Measurements from ENCODE around the gene EPS15.

EPS15 gene

GRCh38 chr1:51559064-51559500 is 40.0 kb upstream of the EPS15 start:
- Histone ChIP-seq H3K27ac (ENCODE audit: low read depth, low read length) (no peak overlapping the region), H3K9ac (ENCODE audit: low read depth in 1 of 2, low read length in 2 of 2) (no peak overlapping the region), H3K9me3 (ENCODE audit: control insufficient read depth in 1 of 2, low read length in 2 of 2) (no peaks in the 10 kb centered on the region), H3K4me1 (ENCODE audit: control insufficient read depth in 1 of 2, insufficient read depth in 2 of 2, low read length in 2 of 2) (peaks cover 0 to 1% of the 10 kb centered on the region in 2 donors), H3K36me3 (ENCODE audit: control insufficient read depth in 1 of 2, insufficient read depth in 2 of 2, low read length in 2 of 2) (no peaks in the 10 kb centered on the region), H3K4me3 (ENCODE audit: low read depth in 1 of 2, low read length in 2 of 2) (no peak overlapping the region), H3K27me3 (ENCODE audit: control insufficient read depth in 1 of 2, insufficient read depth in 2 of 2, low read length in 2 of 2) (no peaks in the 10 kb centered on the region)

- no peaks in the 10 kb centered on the region for H3K4me1 ChIP-seq (ENCODE audit: control insufficient read depth in 1 of 2, insufficient read depth in 2 of 2, low read length in 2 of 2)
- no peak overlapping the region for H3K27ac ChIP-seq (ENCODE audit: low read depth, low read length)
- H3K36me3 ChIP-seq (ENCODE audit: control insufficient read depth in 1 of 2, insufficient read depth in 2 of 2, low read length in 2 of 2), result no peaks in the 10 kb centered on the region
- no peak overlapping the region for H3K4me3 ChIP-seq (ENCODE audit: low read depth in 1 of 2, low read length in 2 of 2)
- no peaks in the 10 kb centered on the region for H3K27me3 ChIP-seq (ENCODE audit: control insufficient read depth in 1 of 2, insufficient read depth in 2 of 2, low read length in 2 of 2)
- H3K9me3 ChIP-seq (ENCODE audit: control insufficient read depth in 1 of 2, low read length in 2 of 2), result no peaks in the 10 kb centered on the region
- no peak overlapping the region for H3K9ac ChIP-seq (ENCODE audit: low read depth in 1 of 2, low read length in 2 of 2)
Measured at GRCh38 chr1:51558375-51558924, 39.4 kb upstream of the EPS15 start.

- H3K4me1 ChIP-seq (ENCODE audit: control insufficient read depth in 1 of 2, insufficient read depth in 2 of 2, low read length in 2 of 2), result no peaks in the 10 kb centered on the region
- no peaks in the 10 kb centered on the region for H3K36me3 ChIP-seq (ENCODE audit: control insufficient read depth in 1 of 2, insufficient read depth in 2 of 2, low read length in 2 of 2)
- no peaks in the 10 kb centered on the region for H3K9me3 ChIP-seq (ENCODE audit: control insufficient read depth in 1 of 2, low read length in 2 of 2)
- H3K27me3 ChIP-seq (ENCODE audit: control insufficient read depth in 1 of 2, insufficient read depth in 2 of 2, low read length in 2 of 2), result no peaks in the 10 kb centered on the region
- H3K27ac ChIP-seq (ENCODE audit: low read depth, low read length), result no peak overlapping the region
- H3K9ac ChIP-seq (ENCODE audit: low read depth in 1 of 2, low read length in 2 of 2), result no peak overlapping the region
- no peak overlapping the region for H3K4me3 ChIP-seq (ENCODE audit: low read depth in 1 of 2, low read length in 2 of 2)
Measured at GRCh38 chr1:51557168-51557567, 38.1 kb upstream of the EPS15 start.

- no peak overlapping the region for H3K4me3 ChIP-seq (ENCODE audit: low read depth in 1 of 2, low read length in 2 of 2)
- H3K4me1 ChIP-seq (ENCODE audit: control insufficient read depth in 1 of 2, insufficient read depth in 2 of 2, low read length in 2 of 2), result no peaks in the 10 kb centered on the region
- H3K9ac ChIP-seq (ENCODE audit: low read depth in 1 of 2, low read length in 2 of 2), result no peak overlapping the region
- H3K27me3 ChIP-seq (ENCODE audit: control insufficient read depth in 1 of 2, insufficient read depth in 2 of 2, low read length in 2 of 2), result no peaks in the 10 kb centered on the region
- peaks cover 0 to under 1% of the 10 kb centered on the region in 2 donors for H3K36me3 ChIP-seq (ENCODE audit: control insufficient read depth in 1 of 2, insufficient read depth in 2 of 2, low read length in 2 of 2)
- no peak overlapping the region for H3K27ac ChIP-seq (ENCODE audit: low read depth, low read length)
- H3K9me3 ChIP-seq (ENCODE audit: control insufficient read depth in 1 of 2, low read length in 2 of 2), result no peaks in the 10 kb centered on the region
Measured at GRCh38 chr1:51555866-51556619, 37.0 kb upstream of the EPS15 start.

GRCh38 chr1:51553911-51554310 is 34.8 kb upstream of the EPS15 start:
- H3K9me3 ChIP-seq (ENCODE audit: control insufficient read depth in 1 of 2, low read length in 2 of 2), result no peaks in the 10 kb centered on the region
- H3K4me1 ChIP-seq (ENCODE audit: control insufficient read depth in 1 of 2, insufficient read depth in 2 of 2, low read length in 2 of 2), result no peaks in the 10 kb centered on the region
- no peaks in the 10 kb centered on the region for H3K27me3 ChIP-seq (ENCODE audit: control insufficient read depth in 1 of 2, insufficient read depth in 2 of 2, low read length in 2 of 2)
- H3K36me3 ChIP-seq (ENCODE audit: control insufficient read depth in 1 of 2, insufficient read depth in 2 of 2, low read length in 2 of 2), result peaks cover 0 to 3% of the 10 kb centered on the region in 2 donors
- no peak overlapping the region for H3K27ac ChIP-seq (ENCODE audit: low read depth, low read length)
- no peak overlapping the region for H3K9ac ChIP-seq (ENCODE audit: low read depth in 1 of 2, low read length in 2 of 2)
- no peak overlapping the region for H3K4me3 ChIP-seq (ENCODE audit: low read depth in 1 of 2, low read length in 2 of 2)

GRCh38 chr1:51552929-51553807 is 34.1 kb upstream of the EPS15 start:
- H3K4me3 ChIP-seq (ENCODE audit: low read depth in 1 of 2, low read length in 2 of 2), result no peak overlapping the region
- no peaks in the 10 kb centered on the region for H3K4me1 ChIP-seq (ENCODE audit: control insufficient read depth in 1 of 2, insufficient read depth in 2 of 2, low read length in 2 of 2)
- H3K9me3 ChIP-seq (ENCODE audit: control insufficient read depth in 1 of 2, low read length in 2 of 2), result no peaks in the 10 kb centered on the region
- H3K27me3 ChIP-seq (ENCODE audit: control insufficient read depth in 1 of 2, insufficient read depth in 2 of 2, low read length in 2 of 2), result no peaks in the 10 kb centered on the region
- H3K36me3 ChIP-seq (ENCODE audit: control insufficient read depth in 1 of 2, insufficient read depth in 2 of 2, low read length in 2 of 2), result peaks cover 0 to 3% of the 10 kb centered on the region in 2 donors
- no peak overlapping the region for H3K9ac ChIP-seq (ENCODE audit: low read depth in 1 of 2, low read length in 2 of 2)
- no peak overlapping the region for H3K27ac ChIP-seq (ENCODE audit: low read depth, low read length)

GRCh38 chr1:51551848-51552296 is 32.8 kb upstream of the EPS15 start:
- Histone ChIP-seq H3K36me3 (ENCODE audit: control insufficient read depth in 1 of 2, insufficient read depth in 2 of 2, low read length in 2 of 2) (peaks cover 0 to 3% of the 10 kb centered on the region in 2 donors), H3K27me3 (ENCODE audit: control insufficient read depth in 1 of 2, insufficient read depth in 2 of 2, low read length in 2 of 2) (no peaks in the 10 kb centered on the region), H3K27ac (ENCODE audit: low read depth, low read length) (no peak overlapping the region), H3K9me3 (ENCODE audit: control insufficient read depth in 1 of 2, low read length in 2 of 2) (no peaks in the 10 kb centered on the region), H3K4me3 (ENCODE audit: low read depth in 1 of 2, low read length in 2 of 2) (no peak overlapping the region), H3K9ac (ENCODE audit: low read depth in 1 of 2, low read length in 2 of 2) (no peak overlapping the region), H3K4me1 (ENCODE audit: control insufficient read depth in 1 of 2, insufficient read depth in 2 of 2, low read length in 2 of 2) (no peaks in the 10 kb centered on the region)

- Histone ChIP-seq H3K9me3 (ENCODE audit: control insufficient read depth in 1 of 2, low read length in 2 of 2) (no peaks in the 10 kb centered on the region), H3K27me3 (ENCODE audit: control insufficient read depth in 1 of 2, insufficient read depth in 2 of 2, low read length in 2 of 2) (no peaks in the 10 kb centered on the region), H3K27ac (ENCODE audit: low read depth, low read length) (no peak overlapping the region), H3K9ac (ENCODE audit: low read depth in 1 of 2, low read length in 2 of 2) (no peak overlapping the region), H3K4me1 (ENCODE audit: control insufficient read depth in 1 of 2, insufficient read depth in 2 of 2, low read length in 2 of 2) (no peaks in the 10 kb centered on the region), H3K36me3 (ENCODE audit: control insufficient read depth in 1 of 2, insufficient read depth in 2 of 2, low read length in 2 of 2) (peaks cover 0 to 3% of the 10 kb centered on the region in 2 donors), H3K4me3 (ENCODE audit: low read depth in 1 of 2, low read length in 2 of 2) (no peak overlapping the region)
Measured at GRCh38 chr1:51551081-51551480, 32.0 kb upstream of the EPS15 start.

- Histone ChIP-seq H3K27ac (ENCODE audit: low read depth, low read length) (no peak overlapping the region), H3K36me3 (ENCODE audit: control insufficient read depth in 1 of 2, insufficient read depth in 2 of 2, low read length in 2 of 2) (peaks cover 0 to 3% of the 10 kb centered on the region in 2 donors), H3K9me3 (ENCODE audit: control insufficient read depth in 1 of 2, low read length in 2 of 2) (no peaks in the 10 kb centered on the region), H3K4me1 (ENCODE audit: control insufficient read depth in 1 of 2, insufficient read depth in 2 of 2, low read length in 2 of 2) (no peaks in the 10 kb centered on the region), H3K27me3 (ENCODE audit: control insufficient read depth in 1 of 2, insufficient read depth in 2 of 2, low read length in 2 of 2) (no peaks in the 10 kb centered on the region), H3K4me3 (ENCODE audit: low read depth in 1 of 2, low read length in 2 of 2) (no peak overlapping the region), H3K9ac (ENCODE audit: low read depth in 1 of 2, low read length in 2 of 2) (no peak overlapping the region)
Measured at GRCh38 chr1:51549901-51550300, 30.8 kb upstream of the EPS15 start.

Data from duodenal mucosa (tissue), 2 donors.